ENCODE measurements around the gene FOXS1.

DNA sequence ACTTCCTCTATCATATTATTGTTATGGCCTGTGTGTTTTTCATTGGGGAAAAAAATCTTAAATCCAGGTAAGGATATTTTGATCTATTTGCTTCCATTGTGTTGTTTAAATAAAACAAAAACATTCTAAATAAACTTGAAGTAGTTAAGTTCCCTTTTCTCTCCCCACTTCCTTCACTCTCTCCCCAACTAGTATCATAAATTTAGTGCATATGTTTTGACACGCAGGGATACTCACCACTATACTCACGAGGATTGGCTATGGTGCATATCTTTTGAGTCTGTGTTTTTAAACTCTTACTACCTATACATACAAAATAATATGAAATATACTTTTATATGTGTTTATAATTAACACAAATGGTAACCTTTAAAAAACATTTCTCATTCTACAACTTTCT is 30.3 kb upstream of the FOXS1 start:
- TF ChIP-seq EZH2 (IDR thresholded peaks at IDR 0.05; ENCODE audit: borderline replicate concordance), result no peak
- TF ChIP-seq, protein P1, sequence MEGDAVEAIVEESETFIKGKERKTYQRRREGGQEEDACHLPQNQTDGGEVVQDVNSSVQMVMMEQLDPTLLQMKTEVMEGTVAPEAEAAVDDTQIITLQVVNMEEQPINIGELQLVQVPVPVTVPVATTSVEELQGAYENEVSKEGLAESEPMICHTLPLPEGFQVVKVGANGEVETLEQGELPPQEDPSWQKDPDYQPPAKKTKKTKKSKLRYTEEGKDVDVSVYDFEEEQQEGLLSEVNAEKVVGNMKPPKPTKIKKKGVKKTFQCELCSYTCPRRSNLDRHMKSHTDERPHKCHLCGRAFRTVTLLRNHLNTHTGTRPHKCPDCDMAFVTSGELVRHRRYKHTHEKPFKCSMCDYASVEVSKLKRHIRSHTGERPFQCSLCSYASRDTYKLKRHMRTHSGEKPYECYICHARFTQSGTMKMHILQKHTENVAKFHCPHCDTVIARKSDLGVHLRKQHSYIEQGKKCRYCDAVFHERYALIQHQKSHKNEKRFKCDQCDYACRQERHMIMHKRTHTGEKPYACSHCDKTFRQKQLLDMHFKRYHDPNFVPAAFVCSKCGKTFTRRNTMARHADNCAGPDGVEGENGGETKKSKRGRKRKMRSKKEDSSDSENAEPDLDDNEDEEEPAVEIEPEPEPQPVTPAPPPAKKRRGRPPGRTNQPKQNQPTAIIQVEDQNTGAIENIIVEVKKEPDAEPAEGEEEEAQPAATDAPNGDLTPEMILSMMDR (IDR thresholded peaks at IDR 0.05; ENCODE audit: poor library complexity), result no peak
